Osteoblast (primary cell): ENCODE results near the gene REV1. TPM values are rescaled to one million over a fixed set of nuclear protein-coding genes. Genes with fewer than 3 reads are reported as not detected.

Experiments used
- DNase-seq: peaks from one replicate; pipeline ENCODE4 v3.0.0; 2011; ENCODE audit warnings: low spot score, mixed read lengths; ENCODE audit not compliant: insufficient read length; ENCODE audit errors: missing footprints
- H2AFZ ChIP-seq: 2 replicates; pipeline ENCODE4 v1.6.0; 2011; ENCODE audit warnings: mild to moderate bottlenecking, low read length
- H3K27ac ChIP-seq: 2 replicates; pipeline ENCODE4 v1.5.1; 2011; ENCODE audit warnings: mild to moderate bottlenecking, low read depth, low read length, moderate library complexity
- H3K27me3 ChIP-seq: 2 replicates; pipeline ENCODE4 v1.6.0; 2012; ENCODE audit warnings: mild to moderate bottlenecking, control low read depth, inconsistent platforms, low read length, moderate library complexity; ENCODE audit not compliant: insufficient read depth
- H3K36me3 ChIP-seq: 2 replicates; pipeline ENCODE4 v1.5.1; 2011; ENCODE audit warnings: mild to moderate bottlenecking, low read length, control low read depth, moderate library complexity; ENCODE audit not compliant: insufficient read depth
- H3K4me1 ChIP-seq: 2 replicates; pipeline ENCODE4 v1.5.1; 2011; ENCODE audit warnings: mild to moderate bottlenecking, low read length, control low read depth, moderate library complexity; ENCODE audit not compliant: insufficient read depth
- H3K4me2 ChIP-seq: 2 replicates; pipeline ENCODE4 v1.6.0; 2011; ENCODE audit warnings: mild to moderate bottlenecking, low read length; ENCODE audit not compliant: insufficient read depth
- H3K4me3 ChIP-seq: fragments of 200-600 bp; sonication (generic); 3 replicates; pipeline ENCODE4 v1.5.1; 2012; ENCODE audit warnings: mild to moderate bottlenecking, low read length, inconsistent platforms; ENCODE audit not compliant: insufficient read depth
- H3K79me2 ChIP-seq: 2 replicates; pipeline ENCODE4 v1.6.0; 2012; ENCODE audit warnings: mild to moderate bottlenecking, low read length, control low read depth, inconsistent platforms; ENCODE audit not compliant: insufficient read depth
- H3K9me3 ChIP-seq: 2 replicates; pipeline ENCODE4 v1.5.1; 2011; ENCODE audit warnings: low read depth, low read length, control low read depth
- H4K20me1 ChIP-seq: 2 replicates; pipeline ENCODE4 v1.6.0; 2012; ENCODE audit warnings: mild to moderate bottlenecking, low read length, control low read depth; ENCODE audit not compliant: insufficient read depth
- CTCF ChIP-seq: IDR thresholded peaks from 2 replicates; pipeline ENCODE4 v1.5.1; 2011; ENCODE audit warnings: mild to moderate bottlenecking, low read depth, low read length, moderate library complexity; ENCODE audit errors: extremely low read depth
- total RNA-seq: library from RNA; depleted of rRNA; stranded (reverse); fragments of >200 nt; gene quantifications from 2 replicates; pipeline ENCODE4 v1.2.3, GENCODE V29; 2012

REV1 gene
- total RNA-seq, 1 donor: 37.3 TPM

GRCh38 chr2:99469394-99469793 is 20.4 kb downstream of the REV1 start:
- Histone ChIP-seq H3K4me3 (no peak overlapping the region), H2AFZ (no peak overlapping the region), H4K20me1 (peaks cover 24% of the 10 kb centered on the region), H3K36me3 (no peaks in the 10 kb centered on the region), H3K9me3 (no peaks in the 10 kb centered on the region), H3K4me1 (no peaks in the 10 kb centered on the region), H3K27me3 (no peaks in the 10 kb centered on the region), H3K27ac (no peak overlapping the region), H3K79me2 (peaks cover 84% of the 10 kb centered on the region), H3K4me2 (no peak overlapping the region)
- TF ChIP-seq CTCF: no peak
- DNase-seq: peak; percentile 27

GRCh38 chr2:99468155-99468554 is 21.7 kb downstream of the REV1 start:
- Histone ChIP-seq H3K4me3 (no peak overlapping the region), H3K4me1 (no peaks in the 10 kb centered on the region), H3K4me2 (no peak overlapping the region), H3K36me3 (no peaks in the 10 kb centered on the region), H3K9me3 (no peaks in the 10 kb centered on the region), H3K27me3 (no peaks in the 10 kb centered on the region), H2AFZ (no peak overlapping the region), H3K27ac (no peak overlapping the region), H4K20me1 (peaks cover 20% of the 10 kb centered on the region), H3K79me2 (peaks cover 79% of the 10 kb centered on the region)
- no peak for DNase-seq
- no peak for TF ChIP-seq CTCF

- Histone ChIP-seq H3K4me1 (no peaks in the 10 kb centered on the region), H4K20me1 (peaks cover 20% of the 10 kb centered on the region), H3K4me2 (no peak overlapping the region), H3K36me3 (peaks cover 2% of the 10 kb centered on the region), H2AFZ (no peak overlapping the region), H3K27ac (no peak overlapping the region), H3K9me3 (no peaks in the 10 kb centered on the region), H3K27me3 (no peaks in the 10 kb centered on the region), H3K79me2 (peaks cover 72% of the 10 kb centered on the region), H3K4me3 (no peak overlapping the region)
- no peak for TF ChIP-seq CTCF
- DNase-seq: no peak
These were observed 22.4 kb downstream of the REV1 start for GRCh38 chr2:99467390-99467789.

- H3K4me3 ChIP-seq: no peak overlapping the region
- H3K36me3 ChIP-seq: peaks cover 24% of the 10 kb centered on the region
- no peak for TF ChIP-seq CTCF
- peaks cover 41% of the 10 kb centered on the region for H3K79me2 ChIP-seq
- no peaks in the 10 kb centered on the region for H3K27me3 ChIP-seq
- H2AFZ ChIP-seq: no peak overlapping the region
- H3K4me2 ChIP-seq: no peak overlapping the region
- no peak for DNase-seq
- peaks cover 13% of the 10 kb centered on the region for H4K20me1 ChIP-seq
- H3K9me3 ChIP-seq: no peaks in the 10 kb centered on the region
- H3K4me1 ChIP-seq: no peaks in the 10 kb centered on the region
- H3K27ac ChIP-seq: no peak overlapping the region
These were observed 27.9 kb downstream of the REV1 start for GRCh38 chr2:99461828-99462483.
